Natural killer cell (primary cell): Measurements from ENCODE around the gene AP2S1. TPM values are rescaled to one million over a fixed set of nuclear protein-coding genes. Genes with fewer than 3 reads are reported as not detected.

Experiments used
- ATAC-seq, 3 donors: fragments of 150-1000 bp in 2 of 3; fragments of 200-7000 bp in 1 of 3; cut with Tn5 transposase; 1 replicate in 1 of 3; 2 replicates in 2 of 3; pipeline ENCODE4 v1.10.0; 2021; ENCODE audit warnings: mild to moderate bottlenecking in 2 of 3, moderate library complexity in 2 of 3
- DNase-seq, 2 donors: peaks; one replicate each; pipeline versions ENCODE4 v3.0.0 to v3.0.0-alpha.2; 2013 to 2021; ENCODE audit warnings: mixed read lengths in 1 of 2
- H3K27ac ChIP-seq: one replicate; pipeline ENCODE4 v1.5.1; 2013; ENCODE audit warnings: mild to moderate bottlenecking, low read length
- H3K27me3 ChIP-seq: one replicate; pipeline ENCODE4 v1.6.1; 2013; ENCODE audit warnings: low read length; ENCODE audit not compliant: control insufficient read depth, insufficient read depth
- H3K36me3 ChIP-seq: one replicate; pipeline ENCODE4 v1.6.1; 2013; ENCODE audit warnings: low read length; ENCODE audit not compliant: control insufficient read depth, insufficient read depth
- H3K4me1 ChIP-seq: one replicate; pipeline ENCODE4 v1.6.1; 2013; ENCODE audit warnings: low read length; ENCODE audit not compliant: control insufficient read depth, insufficient read depth
- H3K4me3 ChIP-seq: one replicate; pipeline ENCODE4 v1.5.1; 2013; ENCODE audit warnings: low read length
- H3K9me3 ChIP-seq: one replicate; pipeline ENCODE4 v1.6.1; 2013; ENCODE audit warnings: low read length; ENCODE audit not compliant: control insufficient read depth, insufficient read depth
- H3K27ac Mint-ChIP-seq, 2 donors: one replicate each; pipeline ENCODE4 v1.8.0; 2022; ENCODE audit warnings: mild to moderate bottlenecking in 2 of 2, mixed read lengths in 2 of 2, moderate library complexity in 1 of 2
- H3K27me3 Mint-ChIP-seq, 2 donors: one replicate each; pipeline ENCODE4 v1.8.0; 2022; ENCODE audit warnings: low read depth in 2 of 2, mixed read lengths in 2 of 2
- H3K36me3 Mint-ChIP-seq: one replicate; pipeline ENCODE4 v1.8.0; 2022; ENCODE audit warnings: mixed read lengths
- H3K4me1 Mint-ChIP-seq, 2 donors: one replicate each; pipeline ENCODE4 v1.8.0; 2022; ENCODE audit warnings: mixed read lengths in 2 of 2
- H3K4me3 Mint-ChIP-seq: one replicate; pipeline ENCODE4 v1.8.0; 2022; ENCODE audit warnings: mild to moderate bottlenecking, moderate library complexity, mixed read lengths
- H3K9me3 Mint-ChIP-seq, 2 donors: one replicate each; pipeline ENCODE4 v1.8.0; 2022; ENCODE audit warnings: mixed read lengths in 2 of 2
- CTCF ChIP-seq: fragments of 200-600 bp; IDR thresholded peaks from one replicate; pipeline ENCODE4 v1.8.0; 2022; ENCODE audit warnings: antibody characterized with exemption
- WGBS: methylation state at CpG from one replicate; pipeline ENCODE4 v1.1.7; 2013; ENCODE audit warnings: missing lambda C conversion rate; ENCODE audit not compliant: insufficient coverage; 5-methylcytosine and 5-hydroxymethylcytosine counted together
- intact Hi-C: fragments of 100-400 bp; cut with micrococcal nuclease; formaldehyde crosslinking; loops from one replicate; pipeline ENCODE4 v1.14.2; 2022
- total RNA-seq, 4 donors: library from RNA; stranded (reverse); fragments of 120-200 nt in 1 of 4; gene quantifications; one replicate each; pipeline versions ENCODE4 v1.2.3 to v1.2.4, GENCODE V29; 2013 to 2022

The AP2S1 gene
- total RNA-seq, 3 donors from 2014 or later (not counting 1 experiment from before 2014, with no cell fraction given) = 45.0 to 49.1 (median 45.4) TPM

GRCh38 chr19:46818812-46819211 lies 31.8 kb downstream of the AP2S1 start:
- no peaks in the 10 kb centered on the region for H3K36me3 Mint-ChIP-seq
- Histone ChIP-seq H3K36me3 (no peaks in the 10 kb centered on the region), H3K4me1 (peaks cover 33% of the 10 kb centered on the region), H3K9me3 (no peaks in the 10 kb centered on the region), H3K27me3 (no peaks in the 10 kb centered on the region), H3K27ac (no peak overlapping the region), H3K4me3 (no peak overlapping the region)
- peaks cover 0 to 10% of the 10 kb centered on the region in 2 donors for H3K27me3 Mint-ChIP-seq
- TF ChIP-seq CTCF = no peak
- ATAC-seq (no peak), DNase-seq (no peak)
- peaks cover 0 to 17% of the 10 kb centered on the region in 2 donors for H3K4me1 Mint-ChIP-seq
- 87% methylated on average over 2 of the region's 2 CpGs for WGBS
- H3K27ac Mint-ChIP-seq = no peak overlapping the region
- no peak overlapping the region for H3K4me3 Mint-ChIP-seq
- no peaks in the 10 kb centered on the region for H3K9me3 Mint-ChIP-seq
- intact Hi-C loops = no loop called here

GRCh38 chr19:46815833-46816627 lies 34.6 kb downstream of the AP2S1 start:
- intact Hi-C loops = no loop called here
- Histone ChIP-seq H3K4me3 (no peak overlapping the region), H3K4me1 (peaks cover 13% of the 10 kb centered on the region), H3K36me3 (no peaks in the 10 kb centered on the region), H3K9me3 (no peaks in the 10 kb centered on the region), H3K27ac (no peak overlapping the region), H3K27me3 (no peaks in the 10 kb centered on the region)
- no peak for DNase-seq
- no peak for TF ChIP-seq CTCF
- Mint-ChIP-seq H3K4me3 (no peak overlapping the region), H3K27me3 (peaks cover 0 to 10% of the 10 kb centered on the region in 2 donors), H3K4me1 (peaks cover 0 to 14% of the 10 kb centered on the region in 2 donors), H3K27ac (no peak overlapping the region), H3K9me3 (no peaks in the 10 kb centered on the region), H3K36me3 (no peaks in the 10 kb centered on the region)
- WGBS = 77% methylated on average over 15 of the region's 18 CpGs
- no peak for ATAC-seq

- Histone ChIP-seq H3K4me1 (no peaks in the 10 kb centered on the region), H3K9me3 (no peaks in the 10 kb centered on the region), H3K27ac (no peak overlapping the region), H3K27me3 (no peaks in the 10 kb centered on the region), H3K4me3 (no peak overlapping the region), H3K36me3 (no peaks in the 10 kb centered on the region)
- H3K9me3 Mint-ChIP-seq = no peaks in the 10 kb centered on the region
- no peaks in the 10 kb centered on the region for H3K4me1 Mint-ChIP-seq
- H3K27me3 Mint-ChIP-seq = peaks cover 0 to 10% of the 10 kb centered on the region in 2 donors
- intact Hi-C loops = no loop called here
- no peaks in the 10 kb centered on the region for H3K36me3 Mint-ChIP-seq
- H3K4me3 Mint-ChIP-seq = no peak overlapping the region
- ATAC-seq (no peak), DNase-seq (no peak)
- no peak for TF ChIP-seq CTCF
- WGBS = 90% methylated on average over 4 of the region's 7 CpGs
- no peak overlapping the region for H3K27ac Mint-ChIP-seq
Observed at GRCh38 chr19:46813839-46814358, 36.7 kb downstream of the AP2S1 start.
